ENCODE data around the gene CHST3. TPM values are rescaled to one million over a fixed set of nuclear protein-coding genes. Genes with fewer than 3 reads are reported as not detected.

CHST3 gene
- total and polyA plus RNA-seq, 2 experiments from 2014 or later: 0.94 to 8.3 TPM

DNA sequence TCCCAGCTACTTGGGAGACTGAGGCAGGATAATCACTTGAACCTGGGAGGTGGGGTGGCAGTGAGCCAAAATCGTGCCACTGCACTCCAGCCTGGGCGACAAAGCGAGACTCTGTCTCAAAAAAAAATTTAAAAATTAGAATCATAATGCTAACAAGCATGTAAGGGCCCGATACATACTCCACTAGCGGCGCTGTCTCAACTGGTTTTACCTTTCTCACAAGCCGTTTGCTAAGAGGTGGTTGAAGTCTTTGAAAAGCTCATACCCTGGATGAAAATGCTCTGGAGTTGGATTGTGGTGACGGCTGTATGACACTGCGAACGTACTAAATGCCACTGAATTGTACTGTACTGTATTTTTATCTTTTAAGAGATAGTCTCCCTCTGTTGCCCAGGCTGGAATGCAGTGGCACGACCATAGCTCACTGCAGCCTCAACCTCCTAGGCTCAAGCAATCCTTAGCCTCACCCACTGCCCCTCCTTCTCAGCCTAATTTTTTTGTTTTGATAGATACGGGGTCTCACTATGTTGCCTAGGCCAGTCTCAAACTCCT, 94.2 kb downstream of the CHST3 start:
- no peaks in the 10 kb centered on the region for H3K36me3 ChIP-seq (ENCODE audit: insufficient read depth)
- H3K27ac ChIP-seq (ENCODE audit: low read depth): no peak overlapping the region
- DNase-seq (ENCODE audit: low spot score) (no peak), ATAC-seq (no peak)
- TF ChIP-seq, protein P1, sequence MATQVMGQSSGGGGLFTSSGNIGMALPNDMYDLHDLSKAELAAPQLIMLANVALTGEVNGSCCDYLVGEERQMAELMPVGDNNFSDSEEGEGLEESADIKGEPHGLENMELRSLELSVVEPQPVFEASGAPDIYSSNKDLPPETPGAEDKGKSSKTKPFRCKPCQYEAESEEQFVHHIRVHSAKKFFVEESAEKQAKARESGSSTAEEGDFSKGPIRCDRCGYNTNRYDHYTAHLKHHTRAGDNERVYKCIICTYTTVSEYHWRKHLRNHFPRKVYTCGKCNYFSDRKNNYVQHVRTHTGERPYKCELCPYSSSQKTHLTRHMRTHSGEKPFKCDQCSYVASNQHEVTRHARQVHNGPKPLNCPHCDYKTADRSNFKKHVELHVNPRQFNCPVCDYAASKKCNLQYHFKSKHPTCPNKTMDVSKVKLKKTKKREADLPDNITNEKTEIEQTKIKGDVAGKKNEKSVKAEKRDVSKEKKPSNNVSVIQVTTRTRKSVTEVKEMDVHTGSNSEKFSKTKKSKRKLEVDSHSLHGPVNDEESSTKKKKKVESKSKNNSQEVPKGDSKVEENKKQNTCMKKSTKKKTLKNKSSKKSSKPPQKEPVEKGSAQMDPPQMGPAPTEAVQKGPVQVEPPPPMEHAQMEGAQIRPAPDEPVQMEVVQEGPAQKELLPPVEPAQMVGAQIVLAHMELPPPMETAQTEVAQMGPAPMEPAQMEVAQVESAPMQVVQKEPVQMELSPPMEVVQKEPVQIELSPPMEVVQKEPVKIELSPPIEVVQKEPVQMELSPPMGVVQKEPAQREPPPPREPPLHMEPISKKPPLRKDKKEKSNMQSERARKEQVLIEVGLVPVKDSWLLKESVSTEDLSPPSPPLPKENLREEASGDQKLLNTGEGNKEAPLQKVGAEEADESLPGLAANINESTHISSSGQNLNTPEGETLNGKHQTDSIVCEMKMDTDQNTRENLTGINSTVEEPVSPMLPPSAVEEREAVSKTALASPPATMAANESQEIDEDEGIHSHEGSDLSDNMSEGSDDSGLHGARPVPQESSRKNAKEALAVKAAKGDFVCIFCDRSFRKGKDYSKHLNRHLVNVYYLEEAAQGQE (IDR thresholded peaks at IDR 0.05; ENCODE audit: unreplicated experiment): no peak
- TF ChIP-seq EZH2phosphoT487 (IDR thresholded peaks at IDR 0.05; ENCODE audit: unreplicated experiment) (no peak), EZH2 (IDR thresholded peaks at IDR 0.05; ENCODE audit: low read depth, unreplicated experiment) (no peak), JUNB (IDR thresholded peaks at IDR 0.05; ENCODE audit: unreplicated experiment) (no peak), ZNF114 (CRISPR knock-in tag; IDR thresholded peaks at IDR 0.05) (no peak), CREB1 (CRISPR knock-in tag; IDR thresholded peaks at IDR 0.05; ENCODE audit: low read depth) (no peak), POLR2AphosphoS5 (IDR thresholded peaks at IDR 0.05; ENCODE audit: low read depth) (no peak)
- TF ChIP-seq, protein P2, sequence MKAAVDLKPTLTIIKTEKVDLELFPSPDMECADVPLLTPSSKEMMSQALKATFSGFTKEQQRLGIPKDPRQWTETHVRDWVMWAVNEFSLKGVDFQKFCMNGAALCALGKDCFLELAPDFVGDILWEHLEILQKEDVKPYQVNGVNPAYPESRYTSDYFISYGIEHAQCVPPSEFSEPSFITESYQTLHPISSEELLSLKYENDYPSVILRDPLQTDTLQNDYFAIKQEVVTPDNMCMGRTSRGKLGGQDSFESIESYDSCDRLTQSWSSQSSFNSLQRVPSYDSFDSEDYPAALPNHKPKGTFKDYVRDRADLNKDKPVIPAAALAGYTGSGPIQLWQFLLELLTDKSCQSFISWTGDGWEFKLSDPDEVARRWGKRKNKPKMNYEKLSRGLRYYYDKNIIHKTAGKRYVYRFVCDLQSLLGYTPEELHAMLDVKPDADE (IDR thresholded peaks at IDR 0.05): no peak
- H2AFZ ChIP-seq: no peak overlapping the region
- peaks cover 19% of the 10 kb centered on the region for H3K4me1 Mint-ChIP-seq
- no peaks in the 10 kb centered on the region for H3K79me2 ChIP-seq (replicated peaks; ENCODE audit: insufficient read depth)
- H4K20me1 ChIP-seq (replicated peaks; ENCODE audit: insufficient read depth): no peaks in the 10 kb centered on the region
- no peak overlapping the region for H3K27ac Mint-ChIP-seq
- H3K36me3 Mint-ChIP-seq (ENCODE audit: low read depth): no peaks in the 10 kb centered on the region
- no peak overlapping the region for H3K4me3 Mint-ChIP-seq
- H3K27me3 ChIP-seq (ENCODE audit: insufficient read depth): no peaks in the 10 kb centered on the region
- peaks cover 12% of the 10 kb centered on the region for H3K27me3 Mint-ChIP-seq (ENCODE audit: insufficient read depth, low read depth, poor library complexity)
- H3K4me1 ChIP-seq (ENCODE audit: insufficient read depth): no peaks in the 10 kb centered on the region
- H3K9me2 ChIP-seq (ENCODE audit: insufficient read depth): no peaks in the 10 kb centered on the region
- no peaks in the 10 kb centered on the region for H3F3A ChIP-seq (replicated peaks; ENCODE audit: low read depth)
- no peak overlapping the region for H3K4me2 ChIP-seq
- H3K4me3 ChIP-seq: no peak overlapping the region
- no peaks in the 10 kb centered on the region for H3K9me3 Mint-ChIP-seq

DNA sequence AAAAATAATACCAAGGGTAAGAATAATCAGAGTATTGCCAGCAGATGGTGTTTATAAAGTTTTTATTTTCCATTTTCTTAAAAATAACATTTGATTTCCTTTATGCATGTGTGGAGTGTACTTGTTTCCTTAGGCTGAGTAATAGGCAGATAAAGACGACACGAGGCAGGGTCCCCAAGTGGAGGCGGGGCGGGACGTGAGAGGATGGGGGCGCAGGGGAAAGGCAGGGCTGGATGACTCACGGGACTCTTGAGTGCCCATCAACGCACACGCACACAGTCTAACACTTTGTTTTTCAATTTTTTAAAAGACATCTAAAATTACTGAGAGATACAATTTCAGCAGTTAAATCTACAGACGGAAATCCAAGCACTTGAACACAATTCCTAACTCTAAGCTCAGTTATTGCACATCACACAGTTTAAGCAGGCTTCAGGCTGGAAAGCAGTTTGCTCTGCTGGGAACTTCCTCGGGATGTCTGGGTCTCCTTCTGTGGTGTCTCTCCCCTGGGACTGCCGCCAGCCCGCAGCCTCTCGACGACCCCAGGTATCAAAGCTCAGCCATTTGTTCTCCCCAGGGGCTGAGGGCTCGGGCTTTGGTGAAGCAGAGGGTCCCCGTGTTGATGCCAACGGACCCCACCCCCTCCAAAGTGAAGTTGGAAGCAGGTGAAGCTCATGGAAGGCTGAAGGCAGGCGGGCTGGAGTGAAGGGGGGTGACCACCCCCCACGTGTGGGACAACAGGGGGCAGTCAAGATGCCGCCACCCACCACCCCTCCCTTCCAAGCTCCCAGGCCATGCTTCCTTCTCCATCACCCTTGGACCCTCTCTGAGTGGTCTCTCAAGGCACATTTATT, 95.0 kb downstream of the CHST3 start:
- peaks cover 19% of the 10 kb centered on the region for H3K4me1 Mint-ChIP-seq
- H3K27ac Mint-ChIP-seq: no peak overlapping the region
- no peaks in the 10 kb centered on the region for H3K9me2 ChIP-seq (ENCODE audit: insufficient read depth)

More for the DNA sequence above, 95.0 kb downstream of the CHST3 start:
- Histone ChIP-seq H3K4me3 (no peak overlapping the region), H3F3A (replicated peaks; ENCODE audit: low read depth) (no peaks in the 10 kb centered on the region), H2AFZ (no peak overlapping the region), H3K36me3 (ENCODE audit: insufficient read depth) (no peaks in the 10 kb centered on the region), H3K4me1 (ENCODE audit: insufficient read depth) (no peaks in the 10 kb centered on the region), H4K20me1 (replicated peaks; ENCODE audit: insufficient read depth) (no peaks in the 10 kb centered on the region), H3K4me2 (no peak overlapping the region), H3K27ac (ENCODE audit: low read depth) (no peak overlapping the region), H3K79me2 (replicated peaks; ENCODE audit: insufficient read depth) (no peaks in the 10 kb centered on the region), H3K27me3 (ENCODE audit: insufficient read depth) (no peaks in the 10 kb centered on the region)
- Mint-ChIP-seq H3K36me3 (ENCODE audit: low read depth) (no peaks in the 10 kb centered on the region), H3K27me3 (ENCODE audit: insufficient read depth, low read depth, poor library complexity) (peaks cover 13% of the 10 kb centered on the region), H3K9me3 (no peaks in the 10 kb centered on the region), H3K4me3 (no peak overlapping the region)
- ATAC-seq (no peak), DNase-seq (ENCODE audit: low spot score) (no peak)
- no peak for TF ChIP-seq ZNF114 (CRISPR knock-in tag; IDR thresholded peaks at IDR 0.05)
- no peak for TF ChIP-seq CTCF (conservative IDR thresholded peaks at IDR 0.05; ENCODE audit: low read depth in 2 of 2)
- TF ChIP-seq CREB1 (CRISPR knock-in tag; IDR thresholded peaks at IDR 0.05; ENCODE audit: low read depth): no peak
- TF ChIP-seq JUNB (IDR thresholded peaks at IDR 0.05; ENCODE audit: unreplicated experiment): no peak
- TF ChIP-seq, protein P2 (IDR thresholded peaks at IDR 0.05): no peak
- no peak for TF ChIP-seq NANOG (IDR thresholded peaks at IDR 0.05; ENCODE audit: borderline replicate concordance)

Measured in GM23338 (cell line).